GM12873 (cell line): ENCODE results near the gene ZFR.

Experiments
- CTCF ChIP-seq: IDR thresholded peaks from 2 replicates; pipeline ENCODE4 v1.5.1; 2012; ENCODE audit warnings: low read depth, mild to moderate bottlenecking, moderate library complexity, low read length, control low read depth; ENCODE audit not compliant: insufficient read depth; ENCODE audit errors: missing control alignments

Gene ZFR

GRCh38 chr5:32403760-32404159 lies 40.8 kb downstream of the ZFR start:
- no peak for TF ChIP-seq CTCF

GRCh38 chr5:32400401-32400800 lies 44.1 kb downstream of the ZFR start:
- TF ChIP-seq CTCF = no peak

- no peak for TF ChIP-seq CTCF
Measured at GRCh38 chr5:32394981-32395380, 49.6 kb downstream of the ZFR start.

- TF ChIP-seq CTCF = no peak
Measured at GRCh38 chr5:32392039-32392438, 52.5 kb downstream of the ZFR start.

- no peak for TF ChIP-seq CTCF
Measured at GRCh38 chr5:32390819-32391591, 53.5 kb downstream of the ZFR start.

GRCh38 chr5:32388432-32389129 lies 56.0 kb downstream of the ZFR start:
- no peak for TF ChIP-seq CTCF

GRCh38 chr5:32387841-32388240 lies 56.7 kb downstream of the ZFR start:
- no peak for TF ChIP-seq CTCF
